ENCODE data around the gene SUN1. TPM values are rescaled to one million over a fixed set of nuclear protein-coding genes. Genes with fewer than 3 reads are reported as not detected.

Gene SUN1
- polyA plus RNA-seq, 1 of the 3 experiments (the other 2 are of a cell fraction): 369 TPM

DNA sequence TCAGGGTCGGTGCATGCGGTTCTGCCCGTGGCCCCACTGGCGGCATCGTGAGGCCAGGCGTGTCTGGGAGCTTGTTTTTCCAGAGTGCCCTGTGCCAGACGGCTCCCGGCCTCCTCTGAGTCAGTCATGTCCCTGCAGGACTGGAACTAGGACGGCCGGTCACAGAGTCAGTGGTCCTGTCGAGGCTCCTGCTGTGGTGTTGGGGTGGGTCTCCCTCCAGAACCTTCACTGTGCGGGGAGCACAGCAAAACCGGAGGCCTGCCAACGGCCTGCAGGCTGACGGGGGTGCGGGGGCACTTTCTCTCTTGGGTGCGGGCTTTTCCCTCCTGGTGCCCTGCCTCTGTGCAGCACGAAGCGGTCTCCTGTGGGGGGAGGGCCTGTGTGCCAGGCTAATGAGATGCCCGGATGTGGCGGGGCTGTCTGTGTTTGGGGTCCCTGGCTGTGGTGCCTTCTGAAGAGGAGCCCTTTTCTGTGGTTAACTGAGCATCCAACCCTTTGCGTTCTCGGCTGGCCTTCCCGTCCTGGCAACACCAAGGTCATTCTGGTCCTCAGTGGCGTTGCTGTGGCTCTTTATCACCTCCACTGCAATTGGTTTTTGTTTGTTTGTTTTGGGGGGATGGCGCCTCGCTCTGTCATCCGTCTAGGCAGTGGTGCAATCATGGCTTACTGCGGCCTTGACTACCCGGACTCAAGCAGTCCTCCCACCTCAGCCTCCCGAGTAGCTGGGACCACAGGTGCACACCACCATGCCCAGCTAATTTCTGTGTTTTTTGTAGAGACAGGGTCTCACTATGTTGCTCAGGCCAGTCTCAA, 52.1 kb downstream of the SUN1 start:
- Histone ChIP-seq H3K4me3 (ENCODE audit: low read depth in 2 of 2, low read length in 1 of 2) (no peak overlapping the region), H3K27ac (ENCODE audit: low read depth in 2 of 2, low read length in 1 of 2) (no peak overlapping the region; a peak in 1 of 4 replicates), H3K9me3 (no peaks in the 10 kb centered on the region), H3K9me2 (no peaks in the 10 kb centered on the region), H3K9ac (no peak overlapping the region), H3K79me2 (ENCODE audit: insufficient read depth) (peaks cover 100% of the 10 kb centered on the region), H3K4me2 (no peak overlapping the region), H3K27me3 (ENCODE audit: insufficient read depth) (no peaks in the 10 kb centered on the region), H2AFZ (ENCODE audit: low read depth) (no peak overlapping the region), H3K36me3 (replicated peaks in 1 of 2; ENCODE audit: control insufficient read depth in 1 of 2, insufficient read depth in 2 of 2, low read length in 1 of 2) (peaks cover 13 to 37% of the 10 kb centered on the region in 2 experiments), H3F3A (replicated peaks; ENCODE audit: insufficient read depth) (peaks cover 4% of the 10 kb centered on the region), H3K4me1 (ENCODE audit: control insufficient read depth in 1 of 2, insufficient read depth in 2 of 2, low read depth in 1 of 2, low read length in 1 of 2) (no peaks in the 10 kb centered on the region; a peak in 1 of 4 replicates), H4K20me1 (ENCODE audit: insufficient read depth) (peaks cover 93% of the 10 kb centered on the region)
- ChIA-PET CTCF (interaction anchor here (1.1 to 1.8 kb wide), 4 partner anchors 11 to 98 kb away, joined by 3 to 7 read pairs (median 4); no protein-coding TSS in a partner anchor), POLR2A (no interaction called here)
- TF ChIP-seq, protein P1, sequence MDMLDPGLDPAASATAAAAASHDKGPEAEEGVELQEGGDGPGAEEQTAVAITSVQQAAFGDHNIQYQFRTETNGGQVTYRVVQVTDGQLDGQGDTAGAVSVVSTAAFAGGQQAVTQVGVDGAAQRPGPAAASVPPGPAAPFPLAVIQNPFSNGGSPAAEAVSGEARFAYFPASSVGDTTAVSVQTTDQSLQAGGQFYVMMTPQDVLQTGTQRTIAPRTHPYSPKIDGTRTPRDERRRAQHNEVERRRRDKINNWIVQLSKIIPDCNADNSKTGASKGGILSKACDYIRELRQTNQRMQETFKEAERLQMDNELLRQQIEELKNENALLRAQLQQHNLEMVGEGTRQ (IDR thresholded peaks at IDR 0.05; ENCODE audit: borderline replicate concordance, low read depth, low read length): no peak
- no peak for TF ChIP-seq JUND (IDR thresholded peaks at IDR 0.05)
- TF ChIP-seq TEAD4 (IDR thresholded peaks at IDR 0.05; ENCODE audit: borderline replicate concordance, insufficient read depth): no peak
- no peak for TF ChIP-seq FOXM1 (IDR thresholded peaks at IDR 0.05; ENCODE audit: low read depth)
- TF ChIP-seq, protein P2, sequence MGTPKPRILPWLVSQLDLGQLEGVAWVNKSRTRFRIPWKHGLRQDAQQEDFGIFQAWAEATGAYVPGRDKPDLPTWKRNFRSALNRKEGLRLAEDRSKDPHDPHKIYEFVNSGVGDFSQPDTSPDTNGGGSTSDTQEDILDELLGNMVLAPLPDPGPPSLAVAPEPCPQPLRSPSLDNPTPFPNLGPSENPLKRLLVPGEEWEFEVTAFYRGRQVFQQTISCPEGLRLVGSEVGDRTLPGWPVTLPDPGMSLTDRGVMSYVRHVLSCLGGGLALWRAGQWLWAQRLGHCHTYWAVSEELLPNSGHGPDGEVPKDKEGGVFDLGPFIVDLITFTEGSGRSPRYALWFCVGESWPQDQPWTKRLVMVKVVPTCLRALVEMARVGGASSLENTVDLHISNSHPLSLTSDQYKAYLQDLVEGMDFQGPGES (IDR thresholded peaks at IDR 0.05; ENCODE audit: low read depth, low read length): no peak
- no peak for TF ChIP-seq SMC3 (IDR thresholded peaks at IDR 0.05; ENCODE audit: low read depth, low read length)
- TF ChIP-seq, protein P3, sequence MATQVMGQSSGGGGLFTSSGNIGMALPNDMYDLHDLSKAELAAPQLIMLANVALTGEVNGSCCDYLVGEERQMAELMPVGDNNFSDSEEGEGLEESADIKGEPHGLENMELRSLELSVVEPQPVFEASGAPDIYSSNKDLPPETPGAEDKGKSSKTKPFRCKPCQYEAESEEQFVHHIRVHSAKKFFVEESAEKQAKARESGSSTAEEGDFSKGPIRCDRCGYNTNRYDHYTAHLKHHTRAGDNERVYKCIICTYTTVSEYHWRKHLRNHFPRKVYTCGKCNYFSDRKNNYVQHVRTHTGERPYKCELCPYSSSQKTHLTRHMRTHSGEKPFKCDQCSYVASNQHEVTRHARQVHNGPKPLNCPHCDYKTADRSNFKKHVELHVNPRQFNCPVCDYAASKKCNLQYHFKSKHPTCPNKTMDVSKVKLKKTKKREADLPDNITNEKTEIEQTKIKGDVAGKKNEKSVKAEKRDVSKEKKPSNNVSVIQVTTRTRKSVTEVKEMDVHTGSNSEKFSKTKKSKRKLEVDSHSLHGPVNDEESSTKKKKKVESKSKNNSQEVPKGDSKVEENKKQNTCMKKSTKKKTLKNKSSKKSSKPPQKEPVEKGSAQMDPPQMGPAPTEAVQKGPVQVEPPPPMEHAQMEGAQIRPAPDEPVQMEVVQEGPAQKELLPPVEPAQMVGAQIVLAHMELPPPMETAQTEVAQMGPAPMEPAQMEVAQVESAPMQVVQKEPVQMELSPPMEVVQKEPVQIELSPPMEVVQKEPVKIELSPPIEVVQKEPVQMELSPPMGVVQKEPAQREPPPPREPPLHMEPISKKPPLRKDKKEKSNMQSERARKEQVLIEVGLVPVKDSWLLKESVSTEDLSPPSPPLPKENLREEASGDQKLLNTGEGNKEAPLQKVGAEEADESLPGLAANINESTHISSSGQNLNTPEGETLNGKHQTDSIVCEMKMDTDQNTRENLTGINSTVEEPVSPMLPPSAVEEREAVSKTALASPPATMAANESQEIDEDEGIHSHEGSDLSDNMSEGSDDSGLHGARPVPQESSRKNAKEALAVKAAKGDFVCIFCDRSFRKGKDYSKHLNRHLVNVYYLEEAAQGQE (IDR thresholded peaks at IDR 0.05; ENCODE audit: low read depth, low read length): no peak
- no peak for TF ChIP-seq YY1 (IDR thresholded peaks at IDR 0.05; ENCODE audit: low read depth)
- no peak for TF ChIP-seq NFIC (IDR thresholded peaks at IDR 0.05; ENCODE audit: borderline replicate concordance)
- TF ChIP-seq POLR2AphosphoS5 (IDR thresholded peaks at IDR 0.05; ENCODE audit: low read depth, low read length): no peak
- no peak for TF ChIP-seq SIN3A (IDR thresholded peaks at IDR 0.05; ENCODE audit: borderline replicate concordance, low read depth, low read length)
- TF ChIP-seq, protein P4, sequence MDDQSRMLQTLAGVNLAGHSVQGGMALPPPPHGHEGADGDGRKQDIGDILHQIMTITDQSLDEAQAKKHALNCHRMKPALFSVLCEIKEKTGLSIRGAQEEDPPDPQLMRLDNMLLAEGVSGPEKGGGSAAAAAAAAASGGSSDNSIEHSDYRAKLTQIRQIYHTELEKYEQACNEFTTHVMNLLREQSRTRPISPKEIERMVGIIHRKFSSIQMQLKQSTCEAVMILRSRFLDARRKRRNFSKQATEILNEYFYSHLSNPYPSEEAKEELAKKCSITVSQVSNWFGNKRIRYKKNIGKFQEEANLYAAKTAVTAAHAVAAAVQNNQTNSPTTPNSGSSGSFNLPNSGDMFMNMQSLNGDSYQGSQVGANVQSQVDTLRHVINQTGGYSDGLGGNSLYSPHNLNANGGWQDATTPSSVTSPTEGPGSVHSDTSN (IDR thresholded peaks at IDR 0.05): no peak
- TF ChIP-seq, protein P5, sequence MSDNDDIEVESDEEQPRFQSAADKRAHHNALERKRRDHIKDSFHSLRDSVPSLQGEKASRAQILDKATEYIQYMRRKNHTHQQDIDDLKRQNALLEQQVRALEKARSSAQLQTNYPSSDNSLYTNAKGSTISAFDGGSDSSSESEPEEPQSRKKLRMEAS (IDR thresholded peaks at IDR 0.05; ENCODE audit: low read depth): no peak
- TF ChIP-seq RFX5 (IDR thresholded peaks at IDR 0.05; ENCODE audit: low read length): no peak
- no peak for TF ChIP-seq TCF12 (IDR thresholded peaks at IDR 0.05)
- no peak for TF ChIP-seq FOXJ3 (CRISPR knock-in tag; IDR thresholded peaks at IDR 0.05)
- TF ChIP-seq GATA2 (CRISPR knock-in tag; IDR thresholded peaks at IDR 0.05): no peak
- TF ChIP-seq RXRA (IDR thresholded peaks at IDR 0.05; ENCODE audit: borderline replicate concordance, low read depth): no peak
- no peak for TF ChIP-seq MXI1 (IDR thresholded peaks at IDR 0.05; ENCODE audit: low read depth, low read length)
- TF ChIP-seq TAF1 (IDR thresholded peaks at IDR 0.05; ENCODE audit: borderline replicate concordance, low read depth, low read length): no peak
- 93% methylated on average over 27 of the region's 31 CpGs for WGBS (ENCODE audit: low lambda C conversion rate)
- no peak for DNase-seq
